ENCODE results near the gene TMEM108.
A peak's percentile ranks its signal among the peaks of the same experiment; 100 is the strongest.
"Not testable (repeated sequence)": the region's sequence is repeated elsewhere in the genome, so short reads cannot be mapped to it uniquely, and the experiment has no call there.

TMEM108 gene

GRCh38 chr3:133038089-133038730, at the start of gene TMEM108:
Gene TMEM108, plus strand, starts transcription at chr3:133038391.
- Histone ChIP-seq H3K4me1 (ENCODE audit: insufficient read depth, insufficient read length) (no peaks in the 10 kb centered on the region), H3K9ac (ENCODE audit: insufficient read length, low read depth) (peak within 1 kb of the TSS; percentile 65), H3K36me3 (ENCODE audit: insufficient read depth, insufficient read length, low read length) (no peaks in the 10 kb centered on the region), H3K27me3 (ENCODE audit: insufficient read depth, insufficient read length) (peaks cover 28% of the 10 kb centered on the region), H3K9me3 (ENCODE audit: insufficient read depth, low read length) (peaks cover 4% of the 10 kb centered on the region; the same call in 1 of the 2 replicates), H3K4me3 (ENCODE audit: insufficient read length, low read depth) (peak within 1 kb of the TSS; percentile 71)
- no peak for TF ChIP-seq SUZ12 (IDR thresholded peaks at IDR 0.05; ENCODE audit: extremely low read depth, insufficient read depth, insufficient read length)
- no peak for TF ChIP-seq YY1 (IDR thresholded peaks at IDR 0.05; ENCODE audit: insufficient read depth, insufficient read length)
- peak; percentile 83 for DNase-seq (ENCODE audit: low read depth, low spot score)

- Histone ChIP-seq H3K9ac (ENCODE audit: insufficient read length, low read depth) (no peak overlapping the region), H3K4me3 (ENCODE audit: insufficient read length, low read depth) (no peak overlapping the region), H3K9me3 (ENCODE audit: insufficient read depth, low read length) (no peaks in the 10 kb centered on the region), H3K27me3 (ENCODE audit: insufficient read depth, insufficient read length) (no peaks in the 10 kb centered on the region), H3K4me1 (ENCODE audit: insufficient read depth, insufficient read length) (no peaks in the 10 kb centered on the region), H3K36me3 (ENCODE audit: insufficient read depth, insufficient read length, low read length) (no peaks in the 10 kb centered on the region)
- TF ChIP-seq ZNF274 (IDR thresholded peaks at IDR 0.05; ENCODE audit: low read depth, low read length) (no peak), SUZ12 (IDR thresholded peaks at IDR 0.05; ENCODE audit: extremely low read depth, insufficient read depth, insufficient read length) (no peak), YY1 (IDR thresholded peaks at IDR 0.05; ENCODE audit: insufficient read depth, insufficient read length) (no peak)
- no peak for DNase-seq (ENCODE audit: low read depth, low spot score)
Measured at GRCh38 chr3:132995971-132996370, 42.2 kb upstream of the TMEM108 start.

GRCh38 chr3:132997404-132998185, 40.6 kb upstream of the TMEM108 start:
- no peak for TF ChIP-seq ZNF274 (IDR thresholded peaks at IDR 0.05; ENCODE audit: low read depth, low read length)
- no peak for TF ChIP-seq SUZ12 (IDR thresholded peaks at IDR 0.05; ENCODE audit: extremely low read depth, insufficient read depth, insufficient read length)
- no peaks in the 10 kb centered on the region for H3K36me3 ChIP-seq (ENCODE audit: insufficient read depth, insufficient read length, low read length)
- no peaks in the 10 kb centered on the region for H3K27me3 ChIP-seq (ENCODE audit: insufficient read depth, insufficient read length)
- no peak overlapping the region for H3K4me3 ChIP-seq (ENCODE audit: insufficient read length, low read depth)
- H3K9me3 ChIP-seq (ENCODE audit: insufficient read depth, low read length), result no peaks in the 10 kb centered on the region
- no peak for DNase-seq (ENCODE audit: low read depth, low spot score)
- H3K9ac ChIP-seq (ENCODE audit: insufficient read length, low read depth), result no peak overlapping the region
- no peaks in the 10 kb centered on the region for H3K4me1 ChIP-seq (ENCODE audit: insufficient read depth, insufficient read length)

GRCh38 chr3:133005032-133005431, 33.2 kb upstream of the TMEM108 start:
- DNase-seq (ENCODE audit: low read depth, low spot score); H3K36me3 ChIP-seq (ENCODE audit: insufficient read depth, insufficient read length, low read length); H3K9ac ChIP-seq (ENCODE audit: insufficient read length, low read depth); H3K4me1 ChIP-seq (ENCODE audit: insufficient read depth, insufficient read length); H3K4me3 ChIP-seq (ENCODE audit: insufficient read length, low read depth); H3K27me3 ChIP-seq (ENCODE audit: insufficient read depth, insufficient read length): not testable (repeated sequence)
- H3K9me3 ChIP-seq (ENCODE audit: insufficient read depth, low read length), result peaks cover 14% of the 10 kb centered on the region; the same call in 1 of the 2 replicates

GRCh38 chr3:133007601-133008000, 30.6 kb upstream of the TMEM108 start:
- H3K9me3 ChIP-seq (ENCODE audit: insufficient read depth, low read length), result peaks cover 25% of the 10 kb centered on the region; the same call in 1 of the 2 replicates
- H3K4me3 ChIP-seq (ENCODE audit: insufficient read length, low read depth), result no peak overlapping the region
- H3K9ac ChIP-seq (ENCODE audit: insufficient read length, low read depth), result no peak overlapping the region
- no peaks in the 10 kb centered on the region for H3K36me3 ChIP-seq (ENCODE audit: insufficient read depth, insufficient read length, low read length)
- H3K4me1 ChIP-seq (ENCODE audit: insufficient read depth, insufficient read length), result no peaks in the 10 kb centered on the region
- no peak for TF ChIP-seq SUZ12 (IDR thresholded peaks at IDR 0.05; ENCODE audit: extremely low read depth, insufficient read depth, insufficient read length)
- H3K27me3 ChIP-seq (ENCODE audit: insufficient read depth, insufficient read length), result no peaks in the 10 kb centered on the region
- DNase-seq (ENCODE audit: low read depth, low spot score), result no peak

- Histone ChIP-seq H3K4me3 (ENCODE audit: insufficient read length, low read depth) (no peak overlapping the region), H3K27me3 (ENCODE audit: insufficient read depth, insufficient read length) (no peaks in the 10 kb centered on the region), H3K9me3 (ENCODE audit: insufficient read depth, low read length) (peaks cover 14% of the 10 kb centered on the region; the same call in 1 of the 2 replicates), H3K36me3 (ENCODE audit: insufficient read depth, insufficient read length, low read length) (no peaks in the 10 kb centered on the region), H3K4me1 (ENCODE audit: insufficient read depth, insufficient read length) (no peaks in the 10 kb centered on the region), H3K9ac (ENCODE audit: insufficient read length, low read depth) (no peak overlapping the region)
- TF ChIP-seq ZNF274 (IDR thresholded peaks at IDR 0.05; ENCODE audit: low read depth, low read length) (no peak), SUZ12 (IDR thresholded peaks at IDR 0.05; ENCODE audit: extremely low read depth, insufficient read depth, insufficient read length) (no peak), YY1 (IDR thresholded peaks at IDR 0.05; ENCODE audit: insufficient read depth, insufficient read length) (no peak)
- DNase-seq (ENCODE audit: low read depth, low spot score), result no peak
Measured at GRCh38 chr3:133014325-133014724, 23.9 kb upstream of the TMEM108 start.

GRCh38 chr3:133015573-133015972, 22.6 kb upstream of the TMEM108 start:
- H3K36me3 ChIP-seq (ENCODE audit: insufficient read depth, insufficient read length, low read length); H3K9ac ChIP-seq (ENCODE audit: insufficient read length, low read depth); H3K4me3 ChIP-seq (ENCODE audit: insufficient read length, low read depth); DNase-seq (ENCODE audit: low read depth, low spot score); H3K27me3 ChIP-seq (ENCODE audit: insufficient read depth, insufficient read length); H3K4me1 ChIP-seq (ENCODE audit: insufficient read depth, insufficient read length): not testable (repeated sequence)
- peaks cover 14% of the 10 kb centered on the region; the same call in 1 of the 2 replicates for H3K9me3 ChIP-seq (ENCODE audit: insufficient read depth, low read length)

Data from NT2/D1 (cell line).